ENCODE results near the gene FAM83C.

Gene FAM83C

DNA sequence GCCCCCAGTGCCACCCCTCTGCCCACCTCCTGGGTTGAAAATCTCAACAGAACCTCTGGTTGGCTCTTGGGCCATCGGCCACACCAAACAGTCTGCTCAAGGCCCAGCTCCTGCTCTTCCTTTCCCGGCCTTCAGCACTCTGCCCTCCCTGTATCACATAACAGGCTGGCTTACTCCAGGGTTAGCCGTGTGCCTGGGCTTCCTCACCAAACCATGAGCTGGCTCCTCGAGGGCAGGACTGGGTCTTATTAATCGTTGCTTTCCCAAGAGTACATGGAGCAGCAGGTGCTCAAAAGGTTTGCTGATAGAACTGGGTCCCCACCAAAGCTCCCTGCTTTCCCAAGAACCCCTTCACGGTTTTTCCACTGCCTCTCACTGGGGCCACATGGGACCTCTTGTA, 12.7 kb upstream of the FAM83C start:
- TF ChIP-seq Cebpa-rat (IDR thresholded peaks at IDR 0.05) = no peak
- Histone ChIP-seq H3K36me3 (peaks cover 6 to 63% (median 38%) of the 10 kb centered on the region in 11 experiments; a peak in 20 of 22 replicates), H3K4me1 (peaks cover 11 to 51% (median 24%) of the 10 kb centered on the region in 10 experiments; a peak in 19 of 20 replicates), H3K4me2 (peak overlapping the region in 4 of 11 experiments; percentile 65 to 92 (median 82); a peak in 7 of 22 replicates), H4K20me1 (peaks cover 0 to 41% (median 0%) of the 10 kb centered on the region in 11 experiments; a peak in 3 of 22 replicates), H3K4me3 (no peak overlapping the region), H3K27ac (peak overlapping the region in 8 of 11 experiments; percentile 1 to 87 (median 55); a peak in 10 of 22 replicates), H3K27me3 (no peaks in the 10 kb centered on the region), H3K9ac (peak overlapping the region in 5 of 11 experiments; percentile 14 to 64 (median 48); a peak in 6 of 22 replicates), H3K9me3 (replicated peaks in 1 of 11) (no peaks in the 10 kb centered on the region)

DNA sequence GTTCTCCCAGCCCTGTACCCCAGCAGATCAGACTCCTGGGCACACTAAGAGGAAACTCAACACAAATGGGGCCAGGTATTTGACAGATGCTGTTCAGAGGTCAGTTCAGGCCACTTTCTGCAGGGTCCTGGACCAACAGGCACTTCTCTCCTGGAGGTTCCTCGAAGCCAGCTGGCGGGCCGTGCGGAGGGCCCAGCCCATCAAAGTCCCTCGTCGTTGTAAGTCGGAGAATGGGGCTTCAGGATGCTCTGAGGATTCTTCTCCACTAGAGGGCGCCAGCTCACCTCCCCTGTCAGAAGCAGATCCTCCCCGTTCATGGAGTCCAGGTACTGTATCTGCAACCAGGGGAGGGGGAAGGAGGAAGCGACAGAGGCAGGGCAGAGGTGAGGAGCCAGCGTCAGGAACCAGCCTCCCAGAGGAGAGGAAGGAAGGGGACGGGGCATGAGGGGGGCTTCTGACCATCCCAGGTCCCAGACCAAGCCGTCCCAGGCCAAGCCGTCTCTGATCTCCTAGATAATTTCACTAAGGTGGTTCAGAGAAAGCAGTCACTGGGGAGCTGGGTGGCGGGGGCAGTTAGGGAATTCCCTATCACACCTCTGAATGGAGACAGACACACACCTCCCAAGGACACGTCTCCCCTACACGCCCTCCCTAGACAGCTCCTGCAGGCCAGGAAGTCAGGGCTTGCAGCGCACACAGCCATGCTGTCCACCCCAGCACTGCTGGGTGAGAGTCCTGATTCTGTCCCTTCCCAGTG, 11.7 kb upstream of the FAM83C start:
- peaks cover 11 to 51% (median 24%) of the 10 kb centered on the region in 10 experiments; a peak in 19 of 20 replicates for H3K4me1 ChIP-seq
- H3K4me3 ChIP-seq = no peak overlapping the region
- H3K27ac ChIP-seq = peak overlapping the region in 1 of 11 experiments; percentile 76; a peak in 2 of 22 replicates
- H3K9me3 ChIP-seq (replicated peaks in 1 of 11) = no peaks in the 10 kb centered on the region
- H4K20me1 ChIP-seq = peaks cover 0 to 41% (median 0%) of the 10 kb centered on the region in 11 experiments; a peak in 3 of 22 replicates
- 0 out of 22 replicates have a peak overlapping the region, but pooled peaks of 1 of the 11 experiments have one; percentile 7 for H3K9ac ChIP-seq
- H3K27me3 ChIP-seq = no peaks in the 10 kb centered on the region
- no peak for TF ChIP-seq Cebpa-rat (IDR thresholded peaks at IDR 0.05)
- H3K4me2 ChIP-seq = peak overlapping the region in 2 of 11 experiments; percentile 89 to 92; a peak in 3 of 22 replicates
- H3K36me3 ChIP-seq = peaks cover 5 to 53% (median 31%) of the 10 kb centered on the region in 11 experiments; a peak in 18 of 22 replicates

DNA sequence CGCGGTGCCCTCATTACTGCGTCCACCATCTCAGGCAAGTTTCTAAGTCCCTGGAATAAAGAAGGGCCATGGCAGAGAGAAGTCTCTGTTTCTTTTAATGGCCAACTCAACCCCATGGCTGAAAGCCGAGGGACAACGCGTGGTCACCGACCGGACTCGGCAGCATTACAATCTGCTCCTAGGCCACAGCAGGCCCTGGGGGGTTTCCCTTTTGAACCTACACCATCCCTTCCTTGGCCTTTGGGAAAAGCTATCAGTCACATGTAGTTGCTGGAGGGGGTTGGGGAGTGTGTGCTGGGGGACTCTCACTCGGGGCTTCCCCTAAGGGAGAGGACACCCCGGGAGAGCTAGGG, 11.1 kb upstream of the FAM83C start:
- peak overlapping the region in 1 of 11 experiments; percentile 89; a peak in 1 of 22 replicates for H3K4me2 ChIP-seq
- peaks cover 11 to 49% (median 23%) of the 10 kb centered on the region in 10 experiments; a peak in 19 of 20 replicates for H3K4me1 ChIP-seq
- no peaks in the 10 kb centered on the region for H3K9me3 ChIP-seq (replicated peaks in 1 of 11)
- no peak overlapping the region for H3K27ac ChIP-seq
- H3K36me3 ChIP-seq = peaks cover 5 to 51% (median 27%) of the 10 kb centered on the region in 11 experiments; a peak in 17 of 22 replicates
- TF ChIP-seq Cebpa-rat (IDR thresholded peaks at IDR 0.05) = no peak
- H4K20me1 ChIP-seq = peaks cover 0 to 38% (median 0%) of the 10 kb centered on the region in 11 experiments; a peak in 3 of 22 replicates
- no peak overlapping the region for H3K4me3 ChIP-seq
- H3K27me3 ChIP-seq = no peaks in the 10 kb centered on the region
- H3K9ac ChIP-seq = 0 out of 22 replicates have a peak overlapping the region, but pooled peaks of 1 of the 11 experiments have one; percentile 7

- H3K9ac ChIP-seq = no peak overlapping the region
- H3K4me3 ChIP-seq = no peak overlapping the region
- no peaks in the 10 kb centered on the region for H3K27me3 ChIP-seq
- no peak overlapping the region for H3K27ac ChIP-seq
- H3K4me2 ChIP-seq = no peak overlapping the region
- no peak for TF ChIP-seq Cebpa-rat (IDR thresholded peaks at IDR 0.05)
- no peaks in the 10 kb centered on the region for H3K9me3 ChIP-seq (replicated peaks in 1 of 11)
- H3K4me1 ChIP-seq = peaks cover 4 to 48% (median 16%) of the 10 kb centered on the region in 10 experiments; a peak in 19 of 20 replicates
- peaks cover 0 to 31% (median 0%) of the 10 kb centered on the region in 11 experiments; a peak in 3 of 22 replicates for H4K20me1 ChIP-seq
- peaks cover 5 to 44% (median 27%) of the 10 kb centered on the region in 11 experiments; a peak in 17 of 22 replicates for H3K36me3 ChIP-seq
These were observed 10.5 kb upstream of the FAM83C start for GRCh38 chr20:35302421-35303335.

DNA sequence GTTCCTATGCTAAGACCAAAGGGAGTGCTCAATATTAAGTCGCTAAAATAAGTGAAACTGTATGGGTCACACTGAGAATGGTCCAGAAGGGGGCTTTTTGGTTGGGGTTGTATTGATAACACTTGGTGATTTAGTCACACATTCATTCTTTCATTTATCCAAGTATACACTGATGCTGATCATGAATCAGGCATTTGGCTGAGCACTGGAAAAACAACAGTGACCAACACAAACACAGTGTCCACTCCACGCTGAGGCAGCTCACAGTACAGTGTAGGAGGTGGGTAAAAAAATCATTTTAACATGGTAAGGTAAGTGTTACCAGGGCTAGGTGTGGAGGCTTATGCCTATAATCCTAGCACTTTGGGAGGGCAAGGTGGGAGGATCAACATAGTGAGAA, 9.2 kb upstream of the FAM83C start:
- no peaks in the 10 kb centered on the region for H3K27me3 ChIP-seq
- no peak overlapping the region for H3K4me2 ChIP-seq
- H4K20me1 ChIP-seq = peaks cover 0 to 18% (median 0%) of the 10 kb centered on the region in 11 experiments; a peak in 3 of 22 replicates
- no peak overlapping the region for H3K27ac ChIP-seq
- no peak overlapping the region for H3K4me3 ChIP-seq
- H3K9me3 ChIP-seq (replicated peaks in 1 of 11) = no peaks in the 10 kb centered on the region
- H3K36me3 ChIP-seq = peaks cover 5 to 38% (median 22%) of the 10 kb centered on the region in 11 experiments; a peak in 17 of 22 replicates
- no peak overlapping the region for H3K9ac ChIP-seq
- no peak for TF ChIP-seq Cebpa-rat (IDR thresholded peaks at IDR 0.05)
- H3K4me1 ChIP-seq = peaks cover 0 to 42% (median 12%) of the 10 kb centered on the region in 10 experiments; a peak in 12 of 20 replicates

- Histone ChIP-seq H4K20me1 (peaks cover 0 to 12% (median 0%) of the 10 kb centered on the region in 11 experiments; a peak in 1 of 22 replicates), H3K4me1 (peaks cover 0 to 34% (median 5%) of the 10 kb centered on the region in 10 experiments; a peak in 12 of 20 replicates), H3K4me3 (no peak overlapping the region), H3K36me3 (peaks cover 0 to 30% (median 20%) of the 10 kb centered on the region in 11 experiments; a peak in 14 of 22 replicates), H3K27me3 (no peaks in the 10 kb centered on the region), H3K9me3 (replicated peaks in 1 of 11) (no peaks in the 10 kb centered on the region), H3K4me2 (no peak overlapping the region), H3K27ac (no peak overlapping the region), H3K9ac (no peak overlapping the region)
- TF ChIP-seq Cebpa-rat (IDR thresholded peaks at IDR 0.05) = no peak
These were observed 8.4 kb upstream of the FAM83C start for GRCh38 chr20:35300469-35301262.

GRCh38 chr20:35299780-35300179, 7.6 kb upstream of the FAM83C start:
- H3K9ac ChIP-seq = peak overlapping the region in 1 of 11 experiments; percentile 5; a peak in 1 of 22 replicates
- no peak overlapping the region for H3K4me3 ChIP-seq
- peaks cover 0 to 25% (median 0%) of the 10 kb centered on the region in 10 experiments; a peak in 9 of 20 replicates for H3K4me1 ChIP-seq
- H3K9me3 ChIP-seq (replicated peaks in 1 of 11) = no peaks in the 10 kb centered on the region
- 0 out of 22 replicates have a peak overlapping the region, but pooled peaks of 1 of the 11 experiments have one; percentile 17 for H3K4me2 ChIP-seq
- peaks cover 0 to 8% (median 0%) of the 10 kb centered on the region in 11 experiments; a peak in 1 of 22 replicates for H4K20me1 ChIP-seq
- no peak overlapping the region for H3K27ac ChIP-seq
- peaks cover 0 to 22% (median 14%) of the 10 kb centered on the region in 11 experiments; a peak in 10 of 22 replicates for H3K36me3 ChIP-seq
- TF ChIP-seq Cebpa-rat (IDR thresholded peaks at IDR 0.05) = no peak
- H3K27me3 ChIP-seq = no peaks in the 10 kb centered on the region
